Neural cell (in vitro differentiated cells): ENCODE data around the gene FBN1. TPM values are rescaled to one million over a fixed set of nuclear protein-coding genes. Genes with fewer than 3 reads are reported as not detected.

Source experiments
- H2AFZ ChIP-seq: fragments of 200-600, 300-800 bp; sonication (generic), shearing (Covaris generic); 2 replicates; pipeline ENCODE4 v1.6.0; 2014; ENCODE audit warnings: low read depth, mild to moderate bottlenecking, antibody characterized with exemption, low read length, moderate library complexity
- H3F3A ChIP-seq: fragments of 200-600 bp; shearing (Covaris generic); 2 replicates; pipeline ENCODE4 v1.6.1; 2016; ENCODE audit warnings: mild to moderate bottlenecking, moderate library complexity, mixed read lengths, antibody characterized with exemption, low read length; ENCODE audit not compliant: insufficient read depth, poor library complexity, severe bottlenecking
- H3K27ac ChIP-seq: fragments of 200-600, 300-800 bp; sonication (generic), shearing (Covaris generic); 2 replicates; pipeline ENCODE4 v1.5.1; 2014; ENCODE audit warnings: mild to moderate bottlenecking, low read length, moderate library complexity
- H3K27me3 ChIP-seq: fragments of 300-800, 200-600 bp; sonication (generic), shearing (Covaris generic); 2 replicates; pipeline ENCODE4 v1.6.0; 2014; ENCODE audit warnings: mild to moderate bottlenecking, low read depth, low read length, moderate library complexity; ENCODE audit not compliant: insufficient read depth
- H3K36me3 ChIP-seq: fragments of 300-800, 200-600 bp; sonication (generic), shearing (Covaris generic); 2 replicates; pipeline ENCODE4 v1.5.1; 2014; ENCODE audit warnings: mild to moderate bottlenecking, antibody characterized with exemption, low read length, moderate library complexity; ENCODE audit not compliant: insufficient read depth
- H3K4me2 ChIP-seq: fragments of 300-800, 200-600 bp; sonication (generic), shearing (Covaris generic); 2 replicates; pipeline ENCODE4 v1.6.0; 2014; ENCODE audit warnings: mild to moderate bottlenecking, low read length
- H3K4me3 ChIP-seq: fragments of 300-800, 200-600 bp; sonication (generic), shearing (Covaris generic); 2 replicates; pipeline ENCODE4 v1.5.1; 2014; ENCODE audit warnings: mild to moderate bottlenecking, low read length, moderate library complexity
- H3K79me2 ChIP-seq: fragments of 200-600 bp; shearing (Covaris generic); replicated peaks from 2 replicates; pipeline ENCODE4 v1.6.0; 2014; ENCODE audit warnings: mild to moderate bottlenecking, low read length, moderate library complexity; ENCODE audit not compliant: insufficient read depth
- H3K9ac ChIP-seq: fragments of 300-800, 200-600 bp; sonication (generic), shearing (Covaris generic); 2 replicates; pipeline ENCODE4 v1.6.1; 2016; ENCODE audit warnings: mild to moderate bottlenecking, low read length, mixed read lengths
- H3K9me2 ChIP-seq: fragments of 200-600 bp; shearing (Covaris generic); 2 replicates; pipeline ENCODE4 v1.6.1; 2016; ENCODE audit warnings: mild to moderate bottlenecking, low read length, mixed read lengths; ENCODE audit not compliant: insufficient read depth
- H3K9me3 ChIP-seq: fragments of 200-600, 300-800 bp; sonication (generic), shearing (Covaris generic); 2 replicates; pipeline ENCODE4 v1.6.1; 2016; ENCODE audit warnings: mild to moderate bottlenecking, mixed run types, low read length, moderate library complexity, mixed read lengths
- H4K20me1 ChIP-seq: fragments of 200-600 bp; shearing (Covaris generic); 2 replicates; pipeline ENCODE4 v1.6.1; 2016; ENCODE audit warnings: mild to moderate bottlenecking, mixed run types; ENCODE audit not compliant: insufficient read depth
- CTCF ChIP-seq: fragments of 450-650 bp; IDR thresholded peaks from 2 replicates; pipeline ENCODE4 v1.5.1; 2014; ENCODE audit warnings: antibody characterized with exemption, mild to moderate bottlenecking, moderate library complexity; ENCODE audit not compliant: poor library complexity, severe bottlenecking
- EP300 ChIP-seq: fragments of 450-650 bp; conservative IDR thresholded peaks from 2 replicates; pipeline ENCODE4 v1.6.1; 2014; ENCODE audit warnings: antibody characterized with exemption, mild to moderate bottlenecking, moderate library complexity; ENCODE audit not compliant: poor library complexity, severe bottlenecking
- EZH2 ChIP-seq: fragments of 200-600, 300-800 bp; shearing (Covaris generic), sonication (generic); IDR thresholded peaks from 2 replicates; pipeline ENCODE4 v1.6.1; 2014; ENCODE audit warnings: antibody characterized with exemption, low read length, borderline replicate concordance, mild to moderate bottlenecking; ENCODE audit not compliant: insufficient read depth, poor library complexity, severe bottlenecking
- MXI1 ChIP-seq: fragments of 450-650 bp; conservative IDR thresholded peaks from 2 replicates; pipeline ENCODE4 v1.6.1; 2014; ENCODE audit warnings: antibody characterized with exemption, mild to moderate bottlenecking; ENCODE audit not compliant: poor library complexity, severe bottlenecking
- POLR2AphosphoS5 ChIP-seq: IDR thresholded peaks from 2 replicates; pipeline ENCODE4 v1.6.1; 2012
- RAD21 ChIP-seq: fragments of 450-650 bp; conservative IDR thresholded peaks from 2 replicates; pipeline ENCODE4 v1.6.1; 2014; ENCODE audit warnings: antibody characterized with exemption, mild to moderate bottlenecking, moderate library complexity
- REST ChIP-seq: IDR thresholded peaks from 2 replicates; pipeline ENCODE4 v1.6.1; 2012; ENCODE audit warnings: borderline replicate concordance
- SMC3 ChIP-seq: fragments of 450-650 bp; conservative IDR thresholded peaks from 2 replicates; pipeline ENCODE4 v1.6.1; 2014; ENCODE audit warnings: antibody characterized with exemption, mild to moderate bottlenecking, moderate library complexity; ENCODE audit not compliant: poor library complexity
- TAF1 ChIP-seq: IDR thresholded peaks from 2 replicates; pipeline ENCODE4 v1.6.1; 2012; ENCODE audit warnings: low read depth
- polyA plus RNA-seq: library from polyadenylated mRNA; depleted of rRNA; stranded (reverse); fragments of >200 nt; gene quantifications from 2 replicates; pipeline ENCODE4 v1.2.3, GENCODE V29; 2014

Gene FBN1
- polyA plus RNA-seq, 1 donor from 2014 or later, result 22.0 TPM

- no peak overlapping the region for H3K4me2 ChIP-seq
- no peak overlapping the region for H3K27ac ChIP-seq
- no peak overlapping the region for H2AFZ ChIP-seq
- H3K9ac ChIP-seq, result no peak overlapping the region
- TF ChIP-seq TAF1 (no peak), REST (no peak)
- no peaks in the 10 kb centered on the region for H3K36me3 ChIP-seq
- no peaks in the 10 kb centered on the region for H3K9me3 ChIP-seq
- H3K4me3 ChIP-seq, result no peak overlapping the region
- H4K20me1 ChIP-seq, result no peaks in the 10 kb centered on the region
- no peaks in the 10 kb centered on the region for H3K9me2 ChIP-seq
- H3F3A ChIP-seq, result no peaks in the 10 kb centered on the region
- H3K79me2 ChIP-seq, result no peaks in the 10 kb centered on the region
- no peaks in the 10 kb centered on the region for H3K27me3 ChIP-seq
These were observed 271.0 kb downstream of the FBN1 start for GRCh38 chr15:48374472-48374871.

GRCh38 chr15:48373821-48374451 lies 271.6 kb downstream of the FBN1 start:
- H3K9me2 ChIP-seq, result no peaks in the 10 kb centered on the region
- no peak overlapping the region for H3K4me2 ChIP-seq
- H2AFZ ChIP-seq, result no peak overlapping the region
- H3K27me3 ChIP-seq, result no peaks in the 10 kb centered on the region
- TF ChIP-seq TAF1 (no peak), EP300 (no peak), POLR2AphosphoS5 (no peak), EZH2 (no peak), MXI1 (no peak), CTCF (no peak), RAD21 (no peak), REST (no peak), SMC3 (no peak)
- no peaks in the 10 kb centered on the region for H3F3A ChIP-seq
- H3K9ac ChIP-seq, result no peak overlapping the region
- no peaks in the 10 kb centered on the region for H4K20me1 ChIP-seq
- no peaks in the 10 kb centered on the region for H3K36me3 ChIP-seq
- H3K27ac ChIP-seq, result no peak overlapping the region
- H3K9me3 ChIP-seq, result no peaks in the 10 kb centered on the region
- H3K4me3 ChIP-seq, result no peak overlapping the region
- no peaks in the 10 kb centered on the region for H3K79me2 ChIP-seq
